Central memory CD8-positive, alpha-beta T cell (primary cell): ENCODE results near the gene SYNPR.

Experiments
- ATAC-seq: fragments of 150-1000 bp; cut with Tn5 transposase; replicated peaks from 2 replicates; pipeline ENCODE4 v1.10.0; 2022; ENCODE audit warnings: mild to moderate bottlenecking, moderate FRiP score, moderate number of reproducible peaks; ENCODE audit not compliant: poor library complexity, severe bottlenecking; ENCODE audit errors: extremely low read depth
- DNase-seq, 2 donors: peaks; one replicate each; pipeline ENCODE4 v3.0.0; 2021; ENCODE audit warnings: low spot score in 2 of 2
- H3K27ac Mint-ChIP-seq: one replicate; pipeline ENCODE4 v1.8.0; 2022; ENCODE audit warnings: low read depth, mild to moderate bottlenecking, moderate library complexity, mixed read lengths
- H3K27me3 Mint-ChIP-seq: one replicate; pipeline ENCODE4 v1.8.0; 2022; ENCODE audit warnings: mixed read lengths
- H3K36me3 Mint-ChIP-seq: one replicate; pipeline ENCODE4 v1.8.0; 2022; ENCODE audit warnings: mild to moderate bottlenecking, moderate library complexity, mixed read lengths; ENCODE audit not compliant: insufficient read depth
- H3K4me1 Mint-ChIP-seq: one replicate; pipeline ENCODE4 v1.8.0; 2022; ENCODE audit warnings: mixed read lengths
- H3K4me3 Mint-ChIP-seq: one replicate; pipeline ENCODE4 v1.8.0; 2022; ENCODE audit warnings: mild to moderate bottlenecking, moderate library complexity, mixed read lengths
- H3K9me3 Mint-ChIP-seq: one replicate; pipeline ENCODE4 v1.8.0; 2022; ENCODE audit warnings: mixed read lengths

The SYNPR gene

GRCh38 chr3:63274359-63274758 is 3.7 kb upstream of the SYNPR start:
- H3K4me3 Mint-ChIP-seq: no peak overlapping the region

GRCh38 chr3:63279005-63279841 is 1.1 kb downstream of the SYNPR start:
- H3K27me3 Mint-ChIP-seq: peaks cover 16% of the 10 kb centered on the region
- H3K4me1 Mint-ChIP-seq: peaks cover 4% of the 10 kb centered on the region
- ATAC-seq: no peak
- no peaks in the 10 kb centered on the region for H3K36me3 Mint-ChIP-seq
- H3K27ac Mint-ChIP-seq: no peak overlapping the region
- H3K4me3 Mint-ChIP-seq: no peak overlapping the region
- peaks cover 6% of the 10 kb centered on the region for H3K9me3 Mint-ChIP-seq
- no peak for DNase-seq

More at GRCh38 chr3:63274359-63274758, 3.7 kb upstream of the SYNPR start:
- H3K36me3 Mint-ChIP-seq: no peaks in the 10 kb centered on the region
- DNase-seq (no peak), ATAC-seq (no peak)
- peaks cover 4% of the 10 kb centered on the region for H3K4me1 Mint-ChIP-seq
- peaks cover 11% of the 10 kb centered on the region for H3K9me3 Mint-ChIP-seq
- H3K27ac Mint-ChIP-seq: no peak overlapping the region
- peaks cover 16% of the 10 kb centered on the region for H3K27me3 Mint-ChIP-seq

- no peak for ATAC-seq
- no peaks in the 10 kb centered on the region for H3K36me3 Mint-ChIP-seq
- no peaks in the 10 kb centered on the region for H3K27me3 Mint-ChIP-seq
- no peak overlapping the region for H3K27ac Mint-ChIP-seq
- H3K9me3 Mint-ChIP-seq: peaks cover 10% of the 10 kb centered on the region
- H3K4me1 Mint-ChIP-seq: no peaks in the 10 kb centered on the region
- H3K4me3 Mint-ChIP-seq: no peak overlapping the region
- DNase-seq: no peak
Measured at GRCh38 chr3:63287610-63288009, 9.5 kb downstream of the SYNPR start.

- ATAC-seq (no peak), DNase-seq (no peak)
- Mint-ChIP-seq H3K4me1 (no peaks in the 10 kb centered on the region), H3K27ac (no peak overlapping the region), H3K9me3 (peaks cover 10% of the 10 kb centered on the region), H3K36me3 (no peaks in the 10 kb centered on the region), H3K27me3 (no peaks in the 10 kb centered on the region), H3K4me3 (no peak overlapping the region)
Measured at GRCh38 chr3:63290686-63291085, 12.6 kb downstream of the SYNPR start.

- ATAC-seq (no peak), DNase-seq (no peak)
- peaks cover 6% of the 10 kb centered on the region for H3K9me3 Mint-ChIP-seq
- no peak overlapping the region for H3K27ac Mint-ChIP-seq
- H3K4me1 Mint-ChIP-seq: no peaks in the 10 kb centered on the region
- no peak overlapping the region for H3K4me3 Mint-ChIP-seq
- no peaks in the 10 kb centered on the region for H3K27me3 Mint-ChIP-seq
- H3K36me3 Mint-ChIP-seq: no peaks in the 10 kb centered on the region
Measured at GRCh38 chr3:63294332-63294731, 16.2 kb downstream of the SYNPR start.

- DNase-seq (no peak), ATAC-seq (no peak)
- no peak overlapping the region for H3K4me3 Mint-ChIP-seq
- no peaks in the 10 kb centered on the region for H3K36me3 Mint-ChIP-seq
- H3K4me1 Mint-ChIP-seq: no peaks in the 10 kb centered on the region
- no peak overlapping the region for H3K27ac Mint-ChIP-seq
- no peaks in the 10 kb centered on the region for H3K27me3 Mint-ChIP-seq
- H3K9me3 Mint-ChIP-seq: peaks cover 6% of the 10 kb centered on the region
Measured at GRCh38 chr3:63295356-63295755, 17.2 kb downstream of the SYNPR start.

- Mint-ChIP-seq H3K4me1 (no peaks in the 10 kb centered on the region), H3K27me3 (no peaks in the 10 kb centered on the region), H3K4me3 (no peak overlapping the region), H3K27ac (no peak overlapping the region), H3K9me3 (peaks cover 3% of the 10 kb centered on the region), H3K36me3 (no peaks in the 10 kb centered on the region)
- ATAC-seq: no peak
- no peak for DNase-seq
Measured at GRCh38 chr3:63295806-63296205, 17.7 kb downstream of the SYNPR start.

- Mint-ChIP-seq H3K9me3 (no peaks in the 10 kb centered on the region), H3K27me3 (no peaks in the 10 kb centered on the region), H3K36me3 (no peaks in the 10 kb centered on the region), H3K4me3 (no peak overlapping the region), H3K27ac (no peak overlapping the region), H3K4me1 (no peaks in the 10 kb centered on the region)
- no peak for DNase-seq
- ATAC-seq: no peak
Measured at GRCh38 chr3:63296249-63296648, 18.1 kb downstream of the SYNPR start.

- no peaks in the 10 kb centered on the region for H3K27me3 Mint-ChIP-seq
- no peak overlapping the region for H3K4me3 Mint-ChIP-seq
- ATAC-seq (no peak), DNase-seq (no peak)
- H3K4me1 Mint-ChIP-seq: no peaks in the 10 kb centered on the region
- no peak overlapping the region for H3K27ac Mint-ChIP-seq
- H3K36me3 Mint-ChIP-seq: no peaks in the 10 kb centered on the region
- H3K9me3 Mint-ChIP-seq: peaks cover under 1% of the 10 kb centered on the region
Measured at GRCh38 chr3:63303238-63303637, 25.1 kb downstream of the SYNPR start.

GRCh38 chr3:63304421-63304820 is 26.3 kb downstream of the SYNPR start:
- ATAC-seq (no peak), DNase-seq (no peak)
- Mint-ChIP-seq H3K27me3 (no peaks in the 10 kb centered on the region), H3K4me1 (no peaks in the 10 kb centered on the region), H3K27ac (no peak overlapping the region), H3K4me3 (no peak overlapping the region), H3K36me3 (no peaks in the 10 kb centered on the region), H3K9me3 (peaks cover 4% of the 10 kb centered on the region)

- no peaks in the 10 kb centered on the region for H3K4me1 Mint-ChIP-seq
- H3K9me3 Mint-ChIP-seq: peaks cover 12% of the 10 kb centered on the region
- peaks cover 3% of the 10 kb centered on the region for H3K36me3 Mint-ChIP-seq
- H3K4me3 Mint-ChIP-seq: no peak overlapping the region
- H3K27me3 Mint-ChIP-seq: no peaks in the 10 kb centered on the region
- no peak overlapping the region for H3K27ac Mint-ChIP-seq
- DNase-seq (no peak), ATAC-seq (no peak)
Measured at GRCh38 chr3:63308072-63308471, 30.0 kb downstream of the SYNPR start.

- Mint-ChIP-seq H3K4me1 (no peaks in the 10 kb centered on the region), H3K36me3 (peaks cover 3% of the 10 kb centered on the region), H3K9me3 (peaks cover 16% of the 10 kb centered on the region), H3K27me3 (no peaks in the 10 kb centered on the region), H3K4me3 (no peak overlapping the region), H3K27ac (no peak overlapping the region)
- DNase-seq (no peak), ATAC-seq (no peak)
Measured at GRCh38 chr3:63309768-63310167, 31.7 kb downstream of the SYNPR start.

GRCh38 chr3:63323766-63324165 is 45.7 kb downstream of the SYNPR start:
- DNase-seq (no peak), ATAC-seq (no peak)
- H3K9me3 Mint-ChIP-seq: peaks cover 6% of the 10 kb centered on the region
- no peaks in the 10 kb centered on the region for H3K4me1 Mint-ChIP-seq
- no peaks in the 10 kb centered on the region for H3K27me3 Mint-ChIP-seq
- H3K36me3 Mint-ChIP-seq: no peaks in the 10 kb centered on the region
- H3K4me3 Mint-ChIP-seq: no peak overlapping the region
- H3K27ac Mint-ChIP-seq: no peak overlapping the region
